Measurements from ENCODE around the gene KIN.
"Not testable (repeated sequence)": the region's sequence is repeated elsewhere in the genome, so short reads cannot be mapped to it uniquely, and the experiment has no call there.

The KIN gene

DNA sequence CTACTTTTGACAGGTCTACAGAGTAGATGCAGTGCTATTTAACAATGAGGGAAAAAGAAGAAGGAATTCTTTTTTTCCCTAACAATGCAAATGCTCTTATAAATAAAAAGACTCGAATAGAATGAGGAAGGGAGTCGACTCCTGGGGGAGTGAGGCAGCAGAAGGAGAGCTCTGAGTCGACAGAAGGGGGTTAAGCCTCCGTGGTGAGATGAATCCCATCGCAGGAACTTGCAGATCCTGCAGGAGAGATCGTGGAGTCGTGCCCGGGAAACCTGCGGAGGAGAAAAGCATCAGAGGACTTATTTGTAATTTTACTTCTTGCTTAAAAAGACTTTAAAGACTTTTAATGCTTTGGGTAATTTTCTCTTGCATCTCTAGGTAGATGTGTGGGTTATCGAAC lies 67.3 kb downstream of the KIN start:
- no peak for DNase-seq (ENCODE audit: low read depth)
- no peak overlapping the region for H3K4me3 ChIP-seq (ENCODE audit: low read depth, low read length)

DNA sequence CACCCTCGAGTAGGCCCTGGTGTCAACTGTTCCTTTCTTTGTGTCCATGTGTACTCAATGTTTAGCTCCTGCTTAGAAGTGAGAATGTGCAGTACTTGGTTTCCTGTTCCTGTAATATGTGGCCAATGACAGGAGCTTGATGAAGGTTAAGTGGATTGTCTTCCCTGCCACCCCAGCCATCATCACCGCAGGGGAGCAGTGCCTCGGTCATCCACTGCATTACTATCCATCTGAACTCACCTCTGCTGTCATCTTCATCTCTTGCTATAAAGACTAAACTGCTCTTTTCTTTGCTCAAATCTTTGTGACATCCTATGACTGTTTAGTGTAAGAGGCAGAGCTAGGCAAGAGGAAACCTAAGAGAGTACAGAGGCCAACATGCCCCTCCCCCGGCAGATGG lies 69.1 kb downstream of the KIN start:
- no peak overlapping the region for H3K4me3 ChIP-seq (ENCODE audit: low read depth, low read length)
- DNase-seq (ENCODE audit: low read depth), result no peak
- no peak for TF ChIP-seq POLR2A (IDR thresholded peaks at IDR 0.05; ENCODE audit: extremely low read depth, insufficient read length)
- TF ChIP-seq, protein P1, sequence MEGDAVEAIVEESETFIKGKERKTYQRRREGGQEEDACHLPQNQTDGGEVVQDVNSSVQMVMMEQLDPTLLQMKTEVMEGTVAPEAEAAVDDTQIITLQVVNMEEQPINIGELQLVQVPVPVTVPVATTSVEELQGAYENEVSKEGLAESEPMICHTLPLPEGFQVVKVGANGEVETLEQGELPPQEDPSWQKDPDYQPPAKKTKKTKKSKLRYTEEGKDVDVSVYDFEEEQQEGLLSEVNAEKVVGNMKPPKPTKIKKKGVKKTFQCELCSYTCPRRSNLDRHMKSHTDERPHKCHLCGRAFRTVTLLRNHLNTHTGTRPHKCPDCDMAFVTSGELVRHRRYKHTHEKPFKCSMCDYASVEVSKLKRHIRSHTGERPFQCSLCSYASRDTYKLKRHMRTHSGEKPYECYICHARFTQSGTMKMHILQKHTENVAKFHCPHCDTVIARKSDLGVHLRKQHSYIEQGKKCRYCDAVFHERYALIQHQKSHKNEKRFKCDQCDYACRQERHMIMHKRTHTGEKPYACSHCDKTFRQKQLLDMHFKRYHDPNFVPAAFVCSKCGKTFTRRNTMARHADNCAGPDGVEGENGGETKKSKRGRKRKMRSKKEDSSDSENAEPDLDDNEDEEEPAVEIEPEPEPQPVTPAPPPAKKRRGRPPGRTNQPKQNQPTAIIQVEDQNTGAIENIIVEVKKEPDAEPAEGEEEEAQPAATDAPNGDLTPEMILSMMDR (IDR thresholded peaks at IDR 0.05; ENCODE audit: low read depth, low read length), result no peak

More for the DNA sequence above, 67.3 kb downstream of the KIN start:
- TF ChIP-seq POLR2A (IDR thresholded peaks at IDR 0.05; ENCODE audit: extremely low read depth, insufficient read length) (no peak), MYC (IDR thresholded peaks at IDR 0.05; ENCODE audit: low read depth, low read length) (no peak)
- TF ChIP-seq, protein P1 (IDR thresholded peaks at IDR 0.05; ENCODE audit: low read depth, low read length), result no peak
- TF ChIP-seq, protein P2, sequence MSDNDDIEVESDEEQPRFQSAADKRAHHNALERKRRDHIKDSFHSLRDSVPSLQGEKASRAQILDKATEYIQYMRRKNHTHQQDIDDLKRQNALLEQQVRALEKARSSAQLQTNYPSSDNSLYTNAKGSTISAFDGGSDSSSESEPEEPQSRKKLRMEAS (IDR thresholded peaks at IDR 0.05; ENCODE audit: low read depth, low read length), result no peak

DNA sequence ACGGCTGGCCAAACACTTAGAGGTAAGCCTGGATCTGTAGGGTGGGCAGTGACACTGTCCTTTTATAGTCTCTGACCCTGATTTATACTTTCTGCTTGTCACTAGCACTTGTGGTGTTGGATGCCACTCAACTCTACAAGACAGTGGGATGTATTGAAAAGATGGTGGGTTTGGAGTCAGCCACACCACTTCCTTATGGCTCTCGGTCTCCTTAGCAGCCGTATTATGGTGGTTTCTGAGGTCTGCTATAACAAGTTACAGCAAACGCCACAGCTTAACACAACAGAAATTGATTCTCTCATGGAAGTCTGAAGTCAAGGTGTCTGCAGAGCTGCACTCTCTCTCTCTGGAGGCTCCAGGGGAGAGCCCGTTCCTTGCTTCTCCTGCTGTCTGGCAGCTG lies 70.0 kb downstream of the KIN start:
- no peak overlapping the region for H3K4me3 ChIP-seq (ENCODE audit: low read depth, low read length)
- TF ChIP-seq, protein P2 (IDR thresholded peaks at IDR 0.05; ENCODE audit: low read depth, low read length), result no peak
- TF ChIP-seq MYC (IDR thresholded peaks at IDR 0.05; ENCODE audit: low read depth, low read length), result no peak
- TF ChIP-seq, protein P1 (IDR thresholded peaks at IDR 0.05; ENCODE audit: low read depth, low read length), result no peak
- no peak for DNase-seq (ENCODE audit: low read depth)

DNA sequence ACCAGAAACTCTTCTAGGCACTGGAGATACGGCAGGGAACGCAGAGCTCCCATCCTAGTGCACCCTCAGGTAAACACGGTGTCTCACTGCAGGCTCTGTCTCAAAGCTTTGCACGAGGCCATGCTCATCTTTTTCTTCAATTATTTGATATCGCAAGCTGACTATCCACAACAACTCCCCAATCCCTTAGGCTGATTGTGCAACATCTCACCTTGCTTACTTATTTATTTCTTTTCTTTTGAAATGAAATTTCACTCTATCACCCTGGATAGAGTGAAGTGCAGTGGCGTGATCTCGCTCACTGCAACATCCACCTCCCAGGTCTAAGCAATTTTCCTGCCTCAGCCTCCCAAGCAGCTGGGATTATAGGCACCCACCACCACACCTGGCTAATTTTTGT lies 72.3 kb downstream of the KIN start:
- TF ChIP-seq MYC (IDR thresholded peaks at IDR 0.05; ENCODE audit: low read depth, low read length) (no peak), POLR2A (IDR thresholded peaks at IDR 0.05; ENCODE audit: extremely low read depth, insufficient read length) (no peak)
- TF ChIP-seq, protein P2 (IDR thresholded peaks at IDR 0.05; ENCODE audit: low read depth, low read length), result no peak
- TF ChIP-seq, protein P1 (IDR thresholded peaks at IDR 0.05; ENCODE audit: low read depth, low read length), result no peak
- no peak for DNase-seq (ENCODE audit: low read depth)
- H3K4me3 ChIP-seq (ENCODE audit: low read depth, low read length), result no peak overlapping the region

DNA sequence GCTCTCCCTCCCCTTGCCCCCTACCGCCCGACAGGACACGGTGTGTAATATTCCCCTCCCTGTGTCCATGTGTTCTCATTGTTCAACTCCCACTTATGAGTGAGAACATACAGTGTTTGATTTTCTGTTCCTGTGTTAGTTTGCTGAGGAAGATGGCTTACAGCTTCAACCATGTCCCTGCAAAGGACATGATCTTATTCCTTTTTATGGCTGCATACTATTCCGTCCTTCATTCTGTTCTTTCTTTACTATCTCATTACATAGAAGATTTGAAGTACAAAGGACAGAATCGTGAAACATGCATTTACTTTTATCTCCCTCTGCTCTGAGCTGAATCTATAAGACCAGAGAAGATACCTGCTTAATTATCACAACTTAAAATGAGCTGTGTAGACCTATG lies 76.7 kb downstream of the KIN start:
- not testable (repeated sequence) for H3K4me3 ChIP-seq (ENCODE audit: low read depth, low read length); DNase-seq (ENCODE audit: low read depth)

DNA sequence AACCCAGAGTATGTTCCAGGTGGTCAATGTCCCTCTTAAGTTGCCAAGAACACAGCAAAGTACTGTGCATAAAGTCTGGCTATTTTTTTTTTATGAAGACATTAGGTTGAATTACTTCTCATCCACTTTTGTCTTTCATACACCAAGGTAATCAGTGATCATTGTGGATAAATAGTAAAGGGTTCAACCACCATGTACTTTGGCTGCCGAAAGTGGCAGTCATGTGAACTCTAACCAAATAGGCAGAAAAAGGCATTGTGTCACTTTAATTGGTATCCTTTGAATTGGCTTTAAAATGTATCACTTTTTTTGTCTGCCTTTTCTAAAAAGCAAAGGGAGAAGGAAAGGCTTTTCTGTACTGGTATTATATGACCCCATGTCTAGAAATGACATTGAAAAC lies 77.3 kb downstream of the KIN start:
- no peak for TF ChIP-seq POLR2A (IDR thresholded peaks at IDR 0.05; ENCODE audit: extremely low read depth, insufficient read length)
- TF ChIP-seq, protein P1 (IDR thresholded peaks at IDR 0.05; ENCODE audit: low read depth, low read length), result no peak
- TF ChIP-seq, protein P2 (IDR thresholded peaks at IDR 0.05; ENCODE audit: low read depth, low read length), result no peak
- no peak for TF ChIP-seq MYC (IDR thresholded peaks at IDR 0.05; ENCODE audit: low read depth, low read length)
- DNase-seq (ENCODE audit: low read depth), result no peak
- H3K4me3 ChIP-seq (ENCODE audit: low read depth, low read length), result no peak overlapping the region

Data from NB4 (cell line).